Head of caudate nucleus (tissue), 42 donors: ENCODE measurements around the gene ETFA.
A peak's percentile ranks its signal among the peaks of the same experiment; 100 is the strongest.

ENCODE experiments used
- DNase-seq, 42 donors: peaks; one replicate each; pipeline versions ENCODE4 v3.0.0 to v3.0.0-alpha.2; 2020 to 2021; ENCODE audit warnings: mixed read lengths in 7 of 42
- intact Hi-C: fragments of 100-400 bp; cut with DNase I; formaldehyde crosslinking; loops from one replicate; pipeline ENCODE4 v1.15.0; 2022

ETFA gene

DNA sequence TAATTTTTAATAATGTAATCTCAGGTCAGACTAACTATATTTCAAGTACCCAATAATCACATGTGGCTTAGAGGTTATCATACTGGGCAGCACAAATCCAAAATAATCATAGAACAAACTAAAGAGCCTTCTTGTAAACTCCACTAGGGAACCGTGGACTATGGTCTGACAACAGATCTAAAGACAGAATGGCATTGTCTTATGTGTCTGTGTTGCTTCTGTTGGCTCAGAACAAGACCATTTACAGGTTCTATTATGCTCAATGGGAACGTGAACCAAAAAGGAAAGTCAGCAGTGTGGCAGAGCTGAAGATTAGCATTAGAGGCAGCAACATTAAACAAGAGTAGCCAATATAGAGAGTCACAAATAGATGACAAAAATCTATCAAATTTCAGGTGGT is 74.9 kb downstream of the ETFA start:
- intact Hi-C loops, result no loop called here
- DNase-seq, result no peak

DNA sequence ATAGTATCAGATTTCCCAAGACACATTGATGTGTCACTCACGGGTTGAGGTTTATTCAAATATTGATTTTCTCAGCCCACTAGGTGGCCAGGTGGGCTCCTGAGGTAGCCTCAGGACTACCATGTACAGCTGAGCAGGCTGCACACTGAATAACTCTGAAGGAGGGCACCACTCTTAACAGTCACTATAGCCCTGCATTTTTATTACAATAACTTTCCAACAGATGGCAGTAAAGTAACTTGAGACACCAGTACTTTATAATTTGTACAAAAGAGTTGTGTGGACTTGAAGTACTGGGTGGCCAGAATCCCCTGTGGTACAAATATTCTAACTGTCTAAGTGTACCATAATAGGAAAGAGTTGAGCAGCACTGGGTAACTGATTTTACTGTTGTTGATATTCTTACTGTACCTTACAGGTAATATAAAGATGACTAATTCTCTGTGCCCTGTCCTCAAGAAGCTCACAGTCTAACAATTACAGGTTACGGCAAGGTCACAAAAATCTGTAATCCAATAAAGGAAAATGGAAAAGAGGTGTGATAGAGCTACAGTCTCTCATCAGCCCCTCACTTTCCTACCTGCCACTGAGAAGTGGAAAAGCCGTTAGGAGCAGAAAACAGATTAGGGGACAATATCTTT is 76.0 kb downstream of the ETFA start:
- intact Hi-C loops, result no loop called here
- no peak for DNase-seq

DNA sequence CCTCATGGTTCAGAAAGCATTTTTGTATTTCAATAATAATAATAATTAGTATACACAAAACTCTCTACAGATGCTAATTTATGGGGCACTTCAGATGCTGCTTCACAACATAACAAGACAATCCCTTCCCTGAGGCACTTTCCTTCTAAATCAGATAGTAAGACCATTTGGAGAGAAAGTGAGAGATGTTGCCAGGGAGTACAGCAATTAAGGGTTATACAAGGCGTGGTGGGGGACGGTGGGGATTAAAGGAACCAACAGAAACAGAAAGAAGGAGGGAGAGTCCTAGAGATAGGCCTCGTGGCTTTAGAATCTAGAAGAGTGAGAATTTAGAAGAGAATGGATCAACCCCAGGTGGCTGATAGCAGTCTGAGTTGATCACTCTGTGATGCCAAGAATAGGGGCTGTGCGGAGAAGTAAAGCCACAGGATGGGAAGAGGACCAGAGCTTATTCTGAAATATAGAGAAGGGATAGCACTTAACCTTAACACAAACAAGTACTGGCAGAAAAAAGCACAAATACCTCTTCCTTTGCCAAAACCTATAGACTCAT is 76.9 kb downstream of the ETFA start:
- DNase-seq, result no peak
- intact Hi-C loops, result no loop called here

DNA sequence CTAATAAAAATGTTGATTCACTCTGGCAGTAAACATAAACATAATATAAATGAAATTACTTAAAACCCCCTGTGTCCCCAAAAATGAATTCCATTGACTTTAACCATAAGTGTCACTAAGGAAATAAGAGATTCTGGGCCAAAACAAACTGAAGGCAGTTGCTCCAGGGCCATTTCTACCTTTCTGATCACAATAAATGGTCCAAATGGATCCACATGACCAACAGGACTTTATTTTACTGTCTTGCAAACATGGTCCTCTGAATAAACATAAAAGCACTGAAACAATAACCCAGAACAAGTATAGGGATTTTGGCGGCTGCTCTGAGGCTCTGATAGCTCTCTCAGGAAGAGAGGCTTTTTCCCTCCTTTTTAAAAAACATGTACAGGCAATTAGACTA is 77.3 kb downstream of the ETFA start:
- intact Hi-C loops, result no loop called here
- no peak for DNase-seq

DNA sequence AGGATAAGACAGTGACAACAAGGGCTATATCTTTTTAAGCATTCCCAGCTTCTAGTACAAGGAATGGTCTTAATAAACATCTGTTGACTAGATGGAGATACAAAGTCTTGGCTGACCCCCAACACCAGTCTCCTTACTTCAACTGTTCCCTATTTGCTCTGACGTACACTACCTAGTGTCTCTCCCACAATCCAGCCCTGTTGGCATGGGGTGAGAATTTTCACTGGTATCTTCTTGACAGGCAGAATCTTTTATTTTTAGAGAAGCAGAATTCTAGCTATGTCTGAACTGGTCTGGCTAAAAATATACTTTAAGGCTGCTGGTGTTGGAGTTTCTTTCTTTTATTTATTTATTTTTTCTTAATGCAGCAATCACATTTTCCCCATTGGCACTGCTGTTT is 82.0 kb downstream of the ETFA start:
- intact Hi-C loops, result no loop called here
- DNase-seq, result no peak

DNA sequence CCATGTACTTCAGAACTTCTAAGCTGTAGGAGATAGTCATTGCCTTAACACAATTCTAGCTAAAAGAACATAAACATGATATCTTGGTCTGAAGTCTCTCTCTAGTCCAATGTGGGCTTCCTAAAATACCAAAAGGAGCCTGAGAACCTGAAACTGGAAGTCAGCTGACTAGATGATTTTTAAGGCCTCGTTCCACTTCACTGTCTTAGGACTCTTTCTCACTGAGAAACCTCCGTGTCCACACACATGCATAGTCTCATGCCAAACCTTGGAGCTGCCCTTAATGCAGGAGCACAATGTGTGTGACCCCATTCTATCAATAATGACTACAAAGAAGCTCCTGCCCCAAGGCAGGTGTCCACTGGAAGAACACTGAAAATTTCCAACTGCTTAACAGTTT is 87.7 kb downstream of the ETFA start:
- no peak for DNase-seq
- intact Hi-C loops, result no loop called here

DNA sequence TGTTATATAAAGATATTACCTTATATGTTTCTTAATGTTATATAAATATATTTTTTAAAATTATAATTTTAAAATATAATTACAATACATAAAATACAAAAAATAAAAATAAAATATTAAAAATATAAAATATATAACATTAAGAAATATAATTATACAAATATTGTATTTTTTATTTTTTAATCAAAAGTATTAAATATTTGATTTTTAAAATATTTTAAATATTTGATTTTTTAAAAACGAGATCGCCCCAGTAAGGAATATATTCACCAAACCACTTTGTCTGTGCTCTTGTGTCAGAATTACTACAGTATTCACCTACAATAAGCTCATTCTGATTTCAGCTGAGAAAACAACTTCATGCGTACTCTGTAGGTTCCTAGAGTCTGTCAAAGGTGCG is 89.1 kb downstream of the ETFA start:
- no peak for DNase-seq
- intact Hi-C loops, result no loop called here

DNA sequence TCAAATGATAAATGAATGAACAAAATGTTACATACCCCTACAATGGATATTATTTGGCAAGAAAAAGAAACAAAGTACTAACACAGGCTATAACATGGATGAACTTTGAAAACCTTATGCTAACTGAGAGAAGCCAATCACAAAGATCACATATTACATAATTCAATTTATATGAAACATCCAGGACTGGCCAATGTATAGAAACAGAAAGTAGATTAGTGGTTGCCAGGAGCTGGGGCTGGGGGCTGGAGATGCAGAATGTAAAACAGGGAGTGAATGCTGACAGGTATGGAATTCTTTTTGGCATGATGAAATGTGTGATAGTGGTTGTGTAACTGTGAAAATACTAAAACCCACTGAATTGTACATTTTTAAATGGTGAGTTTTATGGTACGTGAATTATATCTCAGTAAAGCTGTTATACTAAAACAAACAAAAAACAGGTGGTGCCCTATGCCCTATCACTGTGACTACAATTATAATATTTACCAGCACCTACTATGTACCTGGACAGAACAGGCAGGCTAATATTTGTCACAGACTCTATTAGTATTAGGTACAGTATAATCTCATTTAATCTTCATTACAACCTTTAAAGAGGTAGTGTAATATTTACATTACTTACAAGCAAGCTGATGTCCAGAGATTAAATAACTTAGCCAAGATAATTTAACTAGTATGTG is 90.0 kb downstream of the ETFA start:
- DNase-seq, result no peak
- intact Hi-C loops, result no loop called here

DNA sequence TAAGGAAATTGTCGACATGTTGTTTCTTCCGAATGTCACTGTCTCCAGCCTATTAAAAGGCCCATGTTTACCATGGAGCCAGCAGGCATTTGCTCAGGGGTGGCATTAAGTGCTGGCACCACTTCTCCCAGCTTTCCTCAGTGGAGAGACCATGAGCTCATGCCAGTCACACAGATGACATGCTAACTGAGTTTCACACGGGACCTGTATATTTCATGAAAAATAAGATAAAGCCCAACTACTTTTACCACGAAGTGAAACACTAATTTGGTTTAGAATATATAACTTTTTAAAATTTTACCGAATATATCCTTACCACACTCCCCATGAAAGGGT is 93.4 kb downstream of the ETFA start:
- DNase-seq, result no peak
- intact Hi-C loops, result no loop called here

DNA sequence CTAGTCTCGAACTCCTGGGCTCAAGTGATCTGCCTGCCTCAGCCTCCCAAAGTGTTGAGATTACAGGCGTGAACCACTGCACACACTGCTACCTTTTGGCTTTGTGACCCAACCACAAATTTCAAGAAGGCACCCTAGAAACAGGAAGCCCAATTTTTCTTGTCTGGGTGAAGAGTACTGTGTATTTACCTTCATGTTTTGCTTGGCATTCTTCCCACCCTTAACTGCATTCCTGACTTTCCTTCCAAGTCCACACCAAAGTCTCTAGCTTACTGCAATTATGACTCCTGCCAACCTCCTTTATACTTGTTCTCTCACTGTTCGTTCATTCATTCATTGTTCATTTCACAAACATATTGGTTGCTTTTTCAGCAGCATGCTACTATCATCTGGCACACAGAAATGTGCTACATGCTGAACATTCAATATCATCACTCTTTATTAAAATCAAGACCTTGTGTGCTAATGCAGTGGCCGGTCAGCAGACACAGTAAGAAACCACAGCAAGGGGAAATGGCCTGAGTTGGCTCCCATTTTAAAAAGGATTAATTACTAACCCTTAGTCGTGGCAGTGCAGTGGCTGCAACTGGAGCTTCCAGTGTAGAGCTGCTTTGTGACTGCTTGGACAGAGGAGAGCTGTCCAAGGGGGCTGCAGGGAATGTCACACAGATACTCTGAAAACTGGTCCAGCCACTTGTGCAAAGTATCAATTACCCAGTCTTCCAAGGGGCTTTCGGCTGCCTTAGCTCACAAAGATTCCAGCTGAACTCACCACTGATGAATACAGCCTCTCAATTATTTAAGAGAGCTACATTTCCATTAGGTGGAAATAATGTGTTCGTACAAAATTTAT is 94.0 kb downstream of the ETFA start:
- no peak for DNase-seq
- intact Hi-C loops, result no loop called here

DNA sequence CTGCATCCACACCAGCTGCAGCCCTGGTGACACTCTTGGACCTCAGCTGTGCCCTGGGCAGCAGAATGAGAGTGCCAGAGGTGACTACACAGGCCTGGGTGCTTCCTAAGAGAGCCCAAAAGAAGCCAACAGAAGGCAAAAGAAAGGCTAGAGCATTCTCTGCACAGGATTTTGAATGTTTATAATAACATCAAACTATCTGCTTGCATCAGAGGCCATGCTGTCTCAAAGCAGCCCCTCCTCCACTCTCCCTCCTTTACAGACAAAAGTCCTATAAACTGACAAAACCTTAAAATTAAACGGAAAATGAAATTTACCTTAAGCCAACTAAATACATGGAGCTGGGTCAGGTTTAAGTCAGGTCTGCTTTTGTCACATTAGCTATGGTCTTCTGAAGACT is 95.6 kb downstream of the ETFA start:
- intact Hi-C loops, result no loop called here
- no peak for DNase-seq

DNA sequence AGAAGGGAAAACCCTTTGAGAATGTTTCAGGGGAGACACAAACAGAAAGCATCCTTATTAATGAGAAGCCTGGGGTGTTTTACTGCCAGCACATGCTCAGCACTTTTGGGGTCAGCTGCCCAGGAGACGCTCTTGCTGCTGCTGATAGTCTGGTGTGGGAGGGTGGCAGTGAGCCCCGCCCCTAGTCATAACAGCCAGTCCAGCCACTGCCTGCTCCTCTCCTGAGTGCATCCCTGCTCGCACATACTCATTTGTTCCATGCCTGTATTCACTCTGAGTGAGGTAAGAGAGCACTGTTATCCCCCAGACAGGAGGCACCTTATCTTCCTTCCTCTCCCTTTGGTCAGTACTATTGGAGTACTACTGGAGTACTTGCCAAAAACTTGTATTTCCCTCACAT is 101.3 kb downstream of the ETFA start:
- DNase-seq, result peak in 1 of 42 donors; percentile 32
- intact Hi-C loops, result no loop called here

DNA sequence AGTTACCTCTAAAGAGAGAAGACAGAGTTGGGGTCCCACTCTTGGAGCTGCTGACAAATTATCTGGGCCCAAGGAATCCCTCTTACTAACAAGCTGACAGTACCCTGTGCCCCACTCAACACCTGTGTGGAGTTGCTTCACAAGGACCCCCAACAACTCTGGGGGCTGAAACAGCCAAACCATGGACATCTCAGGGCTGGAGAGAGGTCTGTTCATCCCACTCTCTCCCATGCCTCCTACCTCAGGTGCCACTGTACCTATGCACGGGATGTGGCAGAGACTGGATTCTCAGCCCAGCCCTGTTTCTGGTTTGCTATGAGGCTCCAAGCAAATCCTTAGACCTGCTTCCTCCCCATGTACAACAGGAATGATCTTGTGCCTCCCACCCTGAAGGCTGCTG is 101.7 kb downstream of the ETFA start:
- intact Hi-C loops, result no loop called here
- peak in 2 of 42 donors; percentile 15 to 25 for DNase-seq

DNA sequence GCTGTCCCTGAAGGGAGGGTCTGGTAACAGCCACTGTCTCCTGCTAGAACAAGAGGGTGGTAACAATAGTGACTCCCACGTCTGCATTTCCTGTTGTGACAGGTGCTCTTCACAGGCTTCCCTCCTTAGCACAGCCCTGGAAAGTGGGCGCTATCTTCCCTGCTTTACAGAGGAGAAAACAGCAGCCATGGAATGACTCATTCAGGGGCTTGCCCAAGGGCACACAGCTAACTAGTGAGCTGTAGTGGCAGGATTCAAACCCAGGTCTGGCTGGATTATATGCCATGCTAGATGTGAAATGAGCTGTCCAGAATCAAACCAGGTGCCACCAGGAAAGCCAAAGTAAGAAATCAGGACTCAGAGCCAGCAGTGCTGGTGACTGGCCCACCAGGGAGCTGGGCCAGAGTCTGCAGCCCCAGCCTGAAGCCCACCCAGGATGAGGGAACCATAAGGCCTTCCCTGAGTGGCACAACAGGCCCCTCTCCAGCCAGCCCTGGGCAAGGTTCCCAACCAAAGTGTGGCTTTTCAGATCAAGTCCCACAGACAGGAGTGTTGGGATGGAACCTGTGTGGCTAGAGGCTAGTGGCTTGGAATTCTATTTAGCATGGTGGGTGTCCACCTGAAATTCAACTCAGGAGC is 102.4 kb downstream of the ETFA start:
- intact Hi-C loops, result no loop called here
- DNase-seq, result peak in 9 of 42 donors; percentile 17 to 71 (median 50)

DNA sequence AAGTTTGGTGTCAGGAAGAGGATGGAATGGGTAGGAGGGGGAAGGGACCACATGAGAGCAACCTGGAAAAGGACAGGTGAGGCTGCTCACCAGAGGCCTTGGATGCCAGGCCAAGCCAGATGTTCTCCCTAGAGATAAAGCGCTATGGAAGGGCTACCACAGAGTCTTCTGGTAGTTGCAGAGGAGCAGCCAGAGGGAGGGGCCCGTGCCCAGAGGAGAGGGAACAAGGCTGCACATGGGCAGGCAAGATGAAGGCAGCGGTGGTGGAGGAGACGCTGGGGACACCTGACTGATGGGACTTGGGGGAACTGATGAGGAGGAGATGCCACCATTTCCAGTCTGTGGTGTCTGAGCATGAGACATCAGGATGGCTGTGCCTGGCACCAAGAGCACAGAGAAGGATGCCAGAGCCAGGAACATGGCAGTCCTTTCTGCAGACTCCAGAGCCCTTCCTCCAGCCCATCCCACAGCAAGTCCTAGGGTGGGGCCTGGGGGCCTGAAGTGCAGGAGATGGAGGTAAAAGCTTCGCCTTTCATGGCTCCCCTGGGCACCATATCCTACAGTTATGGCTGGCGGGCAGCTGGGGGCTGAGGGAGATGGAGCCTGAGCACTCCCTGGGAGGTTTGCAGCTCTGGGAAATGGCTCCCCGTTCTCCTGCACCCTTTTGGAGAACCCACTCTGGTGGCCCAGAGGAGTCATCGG is 103.0 kb downstream of the ETFA start:
- peak in 2 of 42 donors; percentile 21 to 27 for DNase-seq
- intact Hi-C loops, result no loop called here

DNA sequence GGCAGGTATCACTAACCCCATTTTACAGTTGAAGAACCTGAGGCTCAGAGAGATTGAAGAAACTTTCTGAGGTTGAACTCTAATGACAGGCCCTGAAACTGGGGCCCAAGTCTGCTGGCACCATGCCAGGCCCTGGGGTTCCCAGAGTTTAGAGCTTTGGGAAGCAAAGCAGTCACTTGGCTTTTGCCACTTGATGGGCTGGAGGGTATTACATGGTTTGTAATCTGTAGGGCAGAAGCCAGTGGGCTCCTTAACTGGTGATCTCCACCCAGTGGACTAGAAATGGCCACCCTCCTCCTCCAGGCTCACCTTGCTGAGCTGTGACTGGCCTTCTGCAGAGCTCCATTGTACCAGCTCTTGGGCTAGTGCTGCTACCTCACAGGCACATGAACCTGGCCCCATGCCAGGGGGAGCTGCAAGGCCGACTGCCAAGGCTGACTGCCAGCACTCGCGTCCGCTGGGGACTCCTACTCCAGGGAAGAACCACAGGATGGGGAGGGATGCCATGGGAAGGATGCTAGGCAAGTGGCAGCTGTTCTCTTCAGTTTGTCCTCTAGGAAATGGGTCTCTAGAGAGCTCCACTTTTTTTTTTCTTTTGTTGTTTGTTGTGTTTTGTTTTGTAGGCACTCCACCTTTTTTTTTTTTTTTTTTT is 104.8 kb downstream of the ETFA start:
- DNase-seq, result peak; percentile 58 to 90 (median 80)
- intact Hi-C loops, result no loop called here

DNA sequence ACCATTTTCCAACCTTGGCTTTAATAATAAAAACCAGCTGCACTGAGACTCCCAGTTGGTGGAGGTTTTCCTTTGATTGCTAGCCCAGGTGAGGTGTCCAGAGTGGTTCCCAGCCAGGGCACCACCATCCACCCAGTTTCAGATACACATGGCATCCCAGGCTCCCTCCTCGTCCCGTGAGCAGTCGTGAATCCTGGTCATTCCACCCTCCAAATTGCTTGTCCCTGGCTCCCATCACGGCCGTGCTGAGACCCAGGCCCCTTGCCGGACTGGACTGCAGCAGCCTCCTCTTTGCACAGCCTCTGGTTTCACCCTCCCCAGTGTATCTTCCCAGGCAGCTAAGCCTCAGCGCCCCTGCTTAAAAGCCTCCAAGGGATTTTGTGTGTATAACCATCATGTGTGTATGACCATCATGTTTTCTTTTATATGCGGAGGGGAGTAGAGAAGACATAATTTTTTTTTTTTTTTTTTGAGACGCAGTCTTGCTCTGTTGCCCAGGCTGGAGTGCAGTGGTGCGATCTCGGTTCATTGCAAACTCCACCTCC is 106.3 kb downstream of the ETFA start:
- intact Hi-C loops, result no loop called here

More for the DNA sequence above, 106.3 kb downstream of the ETFA start:
- peak in 2 of 42 donors; percentile 6 to 15 for DNase-seq
